HCT116 (cell line): Measurements from ENCODE around the gene NSUN7. TPM values are rescaled to one million over a fixed set of nuclear protein-coding genes. Genes with fewer than 3 reads are reported as not detected.

Experiments
- ATAC-seq: fragments of 200-7000 bp; cut with Tn5 transposase; 2 replicates; pipeline ENCODE4 v1.9.1; 2020; ENCODE audit warnings: mild to moderate bottlenecking, moderate library complexity
- BruUV-seq: library from RNA; stranded (reverse); fragments of 400-500 nt; replicated peaks from 2 replicates; lab custom pipeline; 2021; lab: Mats Ljungman, UMichigan
- CTCF ChIA-PET: fragments of 300-600 bp; sonication (Branson Sonifier 250); formaldehyde crosslinking; loops from one replicate; lab custom pipeline; 2021; ENCODE audit warnings: antibody characterized with exemption; lab: Charles Lee
- POLR2A ChIA-PET: fragments of 300-600, 350-600 bp; sonication (Branson Sonifier 250); formaldehyde crosslinking; loops from one replicate; lab custom pipeline; 2021; ENCODE audit warnings: antibody characterized with exemption; lab: Charles Lee
- RAD21 ChIA-PET, 2 experiments: fragments of 300-600 bp; sonication (Branson Sonifier 250); formaldehyde crosslinking; loops; one replicate each; lab custom pipeline; 2023; ENCODE audit warnings: low total read pairs in 2 of 2; ENCODE audit not compliant: uncharacterized antibody in 2 of 2, unreplicated experiment in 2 of 2, low non-redundant PET in 1 of 2; lab: Charles Lee
- DNase-seq: peaks from one replicate; pipeline ENCODE4 v3.0.0-alpha.2; 2010; ENCODE audit warnings: low read depth, low spot score
- H2AFZ ChIP-seq: fragments of 200-600 bp; shearing (Covaris generic), sonication (generic); 2 replicates; pipeline ENCODE4 v1.6.1; 2017; ENCODE audit warnings: low read depth, mixed run types, mixed read lengths, antibody characterized with exemption, low read length; ENCODE audit not compliant: poor library complexity, severe bottlenecking
- H3K27ac ChIP-seq: 2 replicates; pipeline ENCODE4 v1.5.1; 2012; ENCODE audit warnings: low read depth, low read length
- H3K27me3 ChIP-seq: fragments of 200-600 bp; sonication (generic); 2 replicates; pipeline ENCODE4 v1.6.1; 2016; ENCODE audit warnings: mixed run types, low read length, mixed read lengths; ENCODE audit not compliant: insufficient read depth
- H3K36me3 ChIP-seq, 2 experiments: fragments of 200-500 bp in 1 of 2; fragments of 200-600 bp in 1 of 2; sonication (Bioruptor generic) in 1 of 2; sonication (generic) in 1 of 2; 2 replicates each; pipeline versions ENCODE4 v1.5.1 to v1.6.1; 2014 to 2016; ENCODE audit warnings: low read length in 2 of 2, inconsistent platforms in 1 of 2, mixed read lengths in 1 of 2, mixed run types in 1 of 2; ENCODE audit not compliant: insufficient read depth in 2 of 2, control insufficient read depth in 1 of 2
- H3K4me1 ChIP-seq, 2 experiments: fragments of 200-600 bp in 1 of 2; sonication (generic) in 1 of 2; 2 replicates each; pipeline versions ENCODE4 v1.5.1 to v1.6.1; 2012 to 2017; ENCODE audit warnings: low read length in 2 of 2, inconsistent platforms in 1 of 2, mild to moderate bottlenecking in 1 of 2, mixed read lengths in 1 of 2, mixed run types in 1 of 2, moderate library complexity in 1 of 2; ENCODE audit not compliant: insufficient read depth in 2 of 2, control insufficient read depth in 1 of 2
- H3K4me2 ChIP-seq: fragments of 200-600 bp; sonication (generic); 2 replicates; pipeline ENCODE4 v1.6.1; 2017; ENCODE audit warnings: mixed run types, low read length, mixed read lengths
- H3K4me3 ChIP-seq, 2 experiments: fragments of 200-600 bp in 1 of 2; sonication (generic) in 1 of 2; replicated peaks in 1 of 2; 2 replicates each; pipeline ENCODE4 v1.5.1; 2011 to 2016; ENCODE audit warnings: low read length in 2 of 2, control low read depth in 1 of 2, low read depth in 1 of 2, mild to moderate bottlenecking in 1 of 2, mixed read lengths in 1 of 2, mixed run types in 1 of 2
- H3K79me2 ChIP-seq: fragments of 200-600 bp; sonication (generic); 2 replicates; pipeline ENCODE4 v1.6.1; 2017; ENCODE audit warnings: mild to moderate bottlenecking, mixed run types, low read length, moderate library complexity, mixed read lengths; ENCODE audit not compliant: insufficient read depth
- H3K9ac ChIP-seq: fragments of 200-600 bp; sonication (generic); 2 replicates; pipeline ENCODE4 v1.6.1; 2016; ENCODE audit warnings: low read length, mixed read lengths
- H3K9me2 ChIP-seq: fragments of 200-600 bp; sonication (generic), shearing (Covaris generic); 2 replicates; pipeline ENCODE4 v1.6.1; 2017; ENCODE audit warnings: mixed run types, mild to moderate bottlenecking, moderate library complexity; ENCODE audit not compliant: insufficient read depth
- H3K9me3 ChIP-seq, 2 experiments: fragments of 200-500 bp in 1 of 2; fragments of 200-600 bp in 1 of 2; sonication (Bioruptor generic) in 1 of 2; sonication (generic) in 1 of 2; 2 replicates each; pipeline ENCODE4 v1.6.1; 2014 to 2017; ENCODE audit warnings: low read length in 2 of 2, mixed read lengths in 2 of 2, inconsistent platforms in 1 of 2, low read depth in 1 of 2, mild to moderate bottlenecking in 1 of 2, mixed run types in 1 of 2, moderate library complexity in 1 of 2; ENCODE audit not compliant: control insufficient read depth in 1 of 2, insufficient read depth in 1 of 2
- H4K20me1 ChIP-seq: fragments of 200-600 bp; sonication (generic), shearing (Covaris generic); 2 replicates; pipeline ENCODE4 v1.6.1; 2017; ENCODE audit warnings: mixed run types, mild to moderate bottlenecking, moderate library complexity; ENCODE audit not compliant: insufficient read depth
- CEBPB ChIP-seq: IDR thresholded peaks from 2 replicates; pipeline ENCODE4 v1.6.1; 2012; ENCODE audit warnings: low read depth
- EGR1 ChIP-seq: IDR thresholded peaks from 2 replicates; pipeline ENCODE4 v1.6.1; 2012; ENCODE audit warnings: low read depth
- ELF1 ChIP-seq: IDR thresholded peaks from 2 replicates; pipeline ENCODE4 v1.6.1; 2012; ENCODE audit warnings: low read depth, borderline replicate concordance
- EZH2phosphoT487 ChIP-seq: fragments of 200-600 bp; IDR thresholded peaks from 2 replicates; pipeline ENCODE4 v1.6.1; 2018; ENCODE audit warnings: antibody characterized with exemption, borderline replicate concordance
- FOSL1 ChIP-seq: IDR thresholded peaks from 2 replicates; pipeline ENCODE4 v1.6.1; 2012; ENCODE audit warnings: low read depth
- RAD21 ChIP-seq: IDR thresholded peaks from 2 replicates; pipeline ENCODE4 v1.6.1; 2012; ENCODE audit warnings: low read depth, mild to moderate bottlenecking
- SIN3A ChIP-seq: IDR thresholded peaks from 2 replicates; pipeline ENCODE4 v1.6.1; 2012; ENCODE audit warnings: low read depth
- SRF ChIP-seq: IDR thresholded peaks from 2 replicates; pipeline ENCODE4 v1.6.1; 2012; ENCODE audit warnings: low read depth
- TCF7L2 ChIP-seq: IDR thresholded peaks from 2 replicates; pipeline ENCODE4 v1.7.0; 2011; ENCODE audit warnings: borderline replicate concordance, inconsistent platforms; ENCODE audit not compliant: insufficient read depth, insufficient read length; ENCODE audit errors: extremely low read depth
- YY1 ChIP-seq: IDR thresholded peaks from 2 replicates; pipeline ENCODE4 v1.6.1; 2011; ENCODE audit warnings: low read length, low read depth, moderate library complexity, mild to moderate bottlenecking; ENCODE audit not compliant: insufficient replicate concordance; ENCODE audit errors: extremely low read depth
- ZFX ChIP-seq: fragments of 450-650 bp; IDR thresholded peaks from 2 replicates; pipeline ENCODE4 v1.6.1; 2017
- ZNF274 ChIP-seq: fragments of 200-500 bp; sonication (Bioruptor generic); IDR thresholded peaks from 2 replicates; pipeline ENCODE4 v1.6.1; 2014; ENCODE audit warnings: mild to moderate bottlenecking, low read depth, low read length, inconsistent platforms
- intact Hi-C: fragments of 100-400 bp; cut with micrococcal nuclease; formaldehyde crosslinking; loops from 2 replicates; pipeline ENCODE4 v1.10.0; 2022
- total RNA-seq: library from RNA; stranded (reverse); gene quantifications from one replicate; pipeline ENCODE4 v1.2.1, GENCODE V29; 2021; ENCODE audit not compliant: unreplicated experiment
- TF ChIP-seq, protein P1 (sequence below): IDR thresholded peaks from 2 replicates; pipeline ENCODE4 v1.6.1; 2012
- TF ChIP-seq, protein P2 (sequence below): IDR thresholded peaks from 2 replicates; pipeline ENCODE4 v1.6.1; 2012; ENCODE audit warnings: low read depth
- TF ChIP-seq, protein P3 (sequence below), 3 experiments: fragments of 200-600 bp in 1 of 3; sonication (generic) in 1 of 3; IDR thresholded peaks in 2 of 3; conservative IDR thresholded peaks in 1 of 3; 2 replicates each; pipeline ENCODE4 v1.5.1; 2012 to 2017; ENCODE audit warnings: low read depth in 2 of 3, low read length in 2 of 3, antibody characterized with exemption in 1 of 3, borderline replicate concordance in 1 of 3, control low read depth in 1 of 3, mild to moderate bottlenecking in 1 of 3, mixed read lengths in 1 of 3, mixed run types in 1 of 3, moderate library complexity in 1 of 3; ENCODE audit not compliant: insufficient read depth in 1 of 3

Gene NSUN7
- total RNA-seq, 1 experiment from 2014 or later = 0.07 TPM

DNA sequence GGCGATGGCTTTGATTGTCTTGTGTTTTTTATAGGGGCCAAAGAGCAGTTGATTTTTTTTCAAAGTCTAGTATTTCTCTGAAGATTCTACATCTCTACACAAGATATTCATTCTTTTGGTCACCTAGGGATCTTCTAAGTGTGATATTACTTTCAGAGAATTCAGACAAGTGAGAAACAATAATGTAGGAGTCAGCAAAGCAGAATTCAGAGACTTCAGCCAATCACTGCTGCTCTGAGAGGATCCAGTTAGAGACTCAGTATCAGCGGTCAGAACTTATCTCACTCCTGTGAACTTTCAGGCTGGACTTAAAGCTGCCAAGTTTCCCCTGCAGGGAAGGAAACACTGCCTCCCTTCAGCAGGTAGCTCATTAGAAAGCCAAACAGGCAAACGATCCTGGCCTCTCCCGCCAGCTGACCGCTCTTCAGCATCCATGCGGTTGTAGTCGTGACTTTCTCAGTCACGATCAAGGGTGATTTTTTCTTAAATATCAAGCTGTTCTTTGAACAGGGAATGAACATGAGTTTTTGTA lies 59.2 kb downstream of the NSUN7 start:
- intact Hi-C loops = no loop called here

DNA sequence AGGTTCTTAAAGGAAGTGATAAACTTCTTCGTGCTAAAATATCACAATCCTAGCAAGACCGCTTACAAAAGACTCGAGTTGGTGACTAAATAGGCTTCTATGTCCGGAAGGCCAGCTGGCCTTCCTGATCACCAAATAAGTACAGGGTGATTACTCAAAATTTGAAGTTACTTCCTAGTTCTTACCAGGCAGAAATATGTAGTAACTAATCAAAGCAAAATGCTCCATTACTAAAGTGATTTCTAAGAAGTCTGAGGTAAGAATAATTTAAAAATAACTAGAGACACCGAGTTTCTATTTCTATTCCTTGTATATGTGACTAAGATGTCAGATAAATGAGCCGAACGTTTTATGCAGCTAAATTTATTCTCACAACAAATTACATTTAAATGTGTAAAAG lies 62.2 kb downstream of the NSUN7 start:
- intact Hi-C loops = no loop called here
- Histone ChIP-seq H3K9me2 (no peaks in the 10 kb centered on the region), H3K4me2 (no peak overlapping the region), H4K20me1 (no peaks in the 10 kb centered on the region), H3K79me2 (no peaks in the 10 kb centered on the region), H3K27me3 (no peaks in the 10 kb centered on the region), H3K9ac (no peak overlapping the region), H3K9me3 (no peaks in the 10 kb centered on the region), H3K27ac (no peak overlapping the region), H3K4me1 (no peaks in the 10 kb centered on the region), H3K4me3 (no peak overlapping the region), H2AFZ (no peak overlapping the region), H3K36me3 (0 out of 4 replicates have a peak, but pooled peaks cover 0 to 16% of the 10 kb centered on the region in 2 experiments)
- CTCF ChIA-PET = no interaction called here
- BruUV-seq = no TSS peak
- POLR2A ChIA-PET = no interaction called here
- no peak for ATAC-seq
- RAD21 ChIA-PET = no interaction called here
- no peak for DNase-seq
- no peak for TF ChIP-seq FOSL1
- TF ChIP-seq ELF1 = no peak
- no peak for TF ChIP-seq ZNF274
- no peak for TF ChIP-seq CEBPB
- TF ChIP-seq ZFX = no peak
- no peak for TF ChIP-seq EGR1
- TF ChIP-seq TCF7L2 = no peak
- TF ChIP-seq, protein P1, sequence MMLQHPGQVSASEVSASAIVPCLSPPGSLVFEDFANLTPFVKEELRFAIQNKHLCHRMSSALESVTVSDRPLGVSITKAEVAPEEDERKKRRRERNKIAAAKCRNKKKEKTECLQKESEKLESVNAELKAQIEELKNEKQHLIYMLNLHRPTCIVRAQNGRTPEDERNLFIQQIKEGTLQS = no peak
- no peak for TF ChIP-seq EZH2phosphoT487
- no peak for TF ChIP-seq RAD21
- TF ChIP-seq, protein P2, sequence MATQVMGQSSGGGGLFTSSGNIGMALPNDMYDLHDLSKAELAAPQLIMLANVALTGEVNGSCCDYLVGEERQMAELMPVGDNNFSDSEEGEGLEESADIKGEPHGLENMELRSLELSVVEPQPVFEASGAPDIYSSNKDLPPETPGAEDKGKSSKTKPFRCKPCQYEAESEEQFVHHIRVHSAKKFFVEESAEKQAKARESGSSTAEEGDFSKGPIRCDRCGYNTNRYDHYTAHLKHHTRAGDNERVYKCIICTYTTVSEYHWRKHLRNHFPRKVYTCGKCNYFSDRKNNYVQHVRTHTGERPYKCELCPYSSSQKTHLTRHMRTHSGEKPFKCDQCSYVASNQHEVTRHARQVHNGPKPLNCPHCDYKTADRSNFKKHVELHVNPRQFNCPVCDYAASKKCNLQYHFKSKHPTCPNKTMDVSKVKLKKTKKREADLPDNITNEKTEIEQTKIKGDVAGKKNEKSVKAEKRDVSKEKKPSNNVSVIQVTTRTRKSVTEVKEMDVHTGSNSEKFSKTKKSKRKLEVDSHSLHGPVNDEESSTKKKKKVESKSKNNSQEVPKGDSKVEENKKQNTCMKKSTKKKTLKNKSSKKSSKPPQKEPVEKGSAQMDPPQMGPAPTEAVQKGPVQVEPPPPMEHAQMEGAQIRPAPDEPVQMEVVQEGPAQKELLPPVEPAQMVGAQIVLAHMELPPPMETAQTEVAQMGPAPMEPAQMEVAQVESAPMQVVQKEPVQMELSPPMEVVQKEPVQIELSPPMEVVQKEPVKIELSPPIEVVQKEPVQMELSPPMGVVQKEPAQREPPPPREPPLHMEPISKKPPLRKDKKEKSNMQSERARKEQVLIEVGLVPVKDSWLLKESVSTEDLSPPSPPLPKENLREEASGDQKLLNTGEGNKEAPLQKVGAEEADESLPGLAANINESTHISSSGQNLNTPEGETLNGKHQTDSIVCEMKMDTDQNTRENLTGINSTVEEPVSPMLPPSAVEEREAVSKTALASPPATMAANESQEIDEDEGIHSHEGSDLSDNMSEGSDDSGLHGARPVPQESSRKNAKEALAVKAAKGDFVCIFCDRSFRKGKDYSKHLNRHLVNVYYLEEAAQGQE = no peak
- TF ChIP-seq SRF = no peak
- TF ChIP-seq, protein P3, sequence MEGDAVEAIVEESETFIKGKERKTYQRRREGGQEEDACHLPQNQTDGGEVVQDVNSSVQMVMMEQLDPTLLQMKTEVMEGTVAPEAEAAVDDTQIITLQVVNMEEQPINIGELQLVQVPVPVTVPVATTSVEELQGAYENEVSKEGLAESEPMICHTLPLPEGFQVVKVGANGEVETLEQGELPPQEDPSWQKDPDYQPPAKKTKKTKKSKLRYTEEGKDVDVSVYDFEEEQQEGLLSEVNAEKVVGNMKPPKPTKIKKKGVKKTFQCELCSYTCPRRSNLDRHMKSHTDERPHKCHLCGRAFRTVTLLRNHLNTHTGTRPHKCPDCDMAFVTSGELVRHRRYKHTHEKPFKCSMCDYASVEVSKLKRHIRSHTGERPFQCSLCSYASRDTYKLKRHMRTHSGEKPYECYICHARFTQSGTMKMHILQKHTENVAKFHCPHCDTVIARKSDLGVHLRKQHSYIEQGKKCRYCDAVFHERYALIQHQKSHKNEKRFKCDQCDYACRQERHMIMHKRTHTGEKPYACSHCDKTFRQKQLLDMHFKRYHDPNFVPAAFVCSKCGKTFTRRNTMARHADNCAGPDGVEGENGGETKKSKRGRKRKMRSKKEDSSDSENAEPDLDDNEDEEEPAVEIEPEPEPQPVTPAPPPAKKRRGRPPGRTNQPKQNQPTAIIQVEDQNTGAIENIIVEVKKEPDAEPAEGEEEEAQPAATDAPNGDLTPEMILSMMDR (IDR thresholded peaks at IDR 0.05 in 2 of 3, conservative IDR thresholded peaks at IDR 0.05 in 1 of 3; ENCODE audit: borderline replicate concordance in 1 of 3, insufficient read depth in 1 of 3, low read depth in 2 of 3, low read length in 2 of 3) = no peak
- no peak for TF ChIP-seq YY1

More for the DNA sequence above, 59.2 kb downstream of the NSUN7 start:
- Histone ChIP-seq H3K27ac (no peak overlapping the region), H3K4me1 (no peaks in the 10 kb centered on the region), H3K9me3 (no peaks in the 10 kb centered on the region), H3K9ac (no peak overlapping the region), H3K27me3 (no peaks in the 10 kb centered on the region), H3K79me2 (no peaks in the 10 kb centered on the region), H3K4me2 (no peak overlapping the region), H3K4me3 (no peak overlapping the region), H3K36me3 (0 out of 4 replicates have a peak, but pooled peaks cover 0 to 5% of the 10 kb centered on the region in 2 experiments), H4K20me1 (no peaks in the 10 kb centered on the region), H2AFZ (no peak overlapping the region), H3K9me2 (no peaks in the 10 kb centered on the region)
- no peak for TF ChIP-seq SIN3A
- TF ChIP-seq YY1 = no peak
- ChIA-PET POLR2A (no interaction called here), CTCF (no interaction called here), RAD21 (no interaction called here)
- BruUV-seq = no TSS peak
- DNase-seq (no peak), ATAC-seq (no peak)
